ENCODE results near the gene LRRC74A.
"Not testable (repeated sequence)": the region's sequence is repeated elsewhere in the genome, so short reads cannot be mapped to it uniquely, and the experiment has no call there.

LRRC74A gene

DNA sequence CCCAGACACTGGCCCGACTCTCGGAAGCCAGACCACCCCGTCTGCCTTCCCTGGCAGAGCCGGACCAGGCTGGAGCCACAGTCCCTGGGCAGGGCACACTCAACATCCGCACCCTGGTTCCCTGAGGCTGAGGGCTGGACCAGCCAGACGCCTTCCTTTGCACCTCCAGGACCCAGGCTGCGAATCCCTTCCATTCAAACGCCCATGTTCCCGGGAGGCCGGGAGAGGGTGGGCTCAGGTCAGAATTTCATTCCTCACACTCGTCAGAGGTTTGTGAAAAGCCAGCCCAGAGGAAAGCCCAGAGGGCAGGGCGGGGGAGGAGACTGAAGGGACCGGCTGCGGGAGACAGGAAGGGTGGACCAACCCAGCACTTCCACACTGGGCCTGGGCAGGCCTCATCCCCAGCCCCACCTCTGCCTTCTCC, 58.7 kb downstream of the LRRC74A start:
- DNase-seq (ENCODE audit: low read depth, low spot score), result no peak

GRCh38 chr14:76887191-76887590, 61.0 kb downstream of the LRRC74A start:
- no peak for DNase-seq (ENCODE audit: low read depth, low spot score)

- no peak for DNase-seq (ENCODE audit: low read depth, low spot score)
Measured at GRCh38 chr14:76891391-76891790, 65.2 kb downstream of the LRRC74A start.

DNA sequence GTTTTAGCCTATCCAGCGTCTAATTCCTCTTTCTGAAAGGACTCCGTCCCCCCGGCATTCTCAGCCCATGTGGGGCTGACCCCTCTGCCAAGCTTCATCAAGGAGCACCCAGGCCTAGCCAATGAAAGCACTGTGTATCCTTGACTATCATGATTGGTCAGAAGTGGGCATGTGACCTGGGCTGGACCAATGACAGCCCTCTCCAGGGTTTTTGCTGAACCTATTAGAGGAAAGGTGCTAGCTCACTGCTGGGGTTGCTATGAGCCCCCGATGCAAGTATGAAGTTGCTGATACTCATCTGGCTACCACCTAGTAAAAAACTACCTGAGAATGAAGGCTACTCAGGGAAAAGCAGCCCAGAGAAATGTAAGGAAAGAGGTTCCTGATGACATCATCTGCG, 68.1 kb downstream of the LRRC74A start:
- DNase-seq (ENCODE audit: low read depth, low spot score), result no peak

GRCh38 chr14:76898006-76898405, 71.8 kb downstream of the LRRC74A start:
- DNase-seq (ENCODE audit: low read depth, low spot score), result not testable (repeated sequence)

GRCh38 chr14:76900682-76901081, 74.5 kb downstream of the LRRC74A start:
- no peak for DNase-seq (ENCODE audit: low read depth, low spot score)

DNA sequence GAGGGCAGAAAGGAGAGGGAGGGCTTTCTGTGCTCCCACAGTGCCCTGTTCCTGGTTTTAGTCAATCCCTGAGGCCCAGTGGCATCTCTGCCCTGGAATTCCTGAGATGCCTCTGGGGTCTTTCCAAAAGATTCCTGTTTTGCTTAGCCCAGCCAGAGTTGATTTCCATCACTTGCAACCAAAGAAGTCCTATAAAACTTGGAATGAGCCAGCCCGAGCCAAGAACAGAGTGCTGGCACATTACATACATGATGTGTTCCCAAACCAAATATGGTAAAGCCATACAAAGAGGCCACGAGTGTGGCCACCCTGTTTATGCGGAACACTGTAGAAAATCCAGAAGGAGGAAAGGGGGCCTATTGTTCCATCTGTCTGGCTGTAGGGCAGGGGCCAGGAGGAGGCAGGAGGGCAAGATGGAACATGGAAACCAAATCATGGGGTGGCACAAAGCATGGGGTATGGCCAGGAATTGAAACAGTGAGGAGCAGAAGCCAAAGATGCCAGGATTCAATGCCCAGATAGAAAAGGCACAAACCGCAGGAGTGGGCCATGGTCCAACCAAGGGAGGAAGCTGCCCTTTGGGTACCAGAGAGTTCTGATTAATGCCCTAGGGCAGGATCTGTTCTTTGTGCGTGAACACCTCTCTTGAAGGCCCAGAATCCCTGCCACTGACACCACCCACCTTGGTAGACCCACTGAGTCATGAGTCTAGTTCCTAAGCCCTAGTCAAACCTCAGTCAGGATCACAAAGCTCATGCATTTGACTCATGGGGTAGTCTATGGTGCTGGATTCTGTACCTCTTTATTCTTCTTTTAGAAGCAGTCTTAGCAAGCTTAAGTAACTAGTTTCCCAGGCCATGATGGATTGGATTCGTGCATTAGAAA, 75.2 kb downstream of the LRRC74A start:
- DNase-seq (ENCODE audit: low read depth, low spot score), result no peak

DNA sequence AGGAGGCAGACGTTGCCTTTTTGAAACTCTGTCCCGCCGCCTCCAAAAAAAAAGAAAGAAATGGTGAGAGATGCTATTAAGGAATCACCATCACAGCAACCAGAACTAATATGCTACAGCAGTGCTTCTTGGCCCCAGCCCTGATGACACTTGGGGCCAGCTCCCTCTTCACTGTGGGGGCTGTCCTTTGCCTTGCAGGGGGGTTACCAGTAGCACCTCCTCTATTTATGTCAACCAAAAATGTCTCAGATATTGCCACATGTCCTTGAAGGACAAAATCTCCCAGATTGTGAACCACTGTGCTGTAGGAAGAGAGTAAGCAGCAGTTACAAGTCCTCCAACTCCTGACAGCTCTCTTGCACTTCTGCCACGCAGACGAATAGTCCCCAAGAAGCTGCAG, 76.4 kb downstream of the LRRC74A start:
- no peak for DNase-seq (ENCODE audit: low read depth, low spot score)

DNA sequence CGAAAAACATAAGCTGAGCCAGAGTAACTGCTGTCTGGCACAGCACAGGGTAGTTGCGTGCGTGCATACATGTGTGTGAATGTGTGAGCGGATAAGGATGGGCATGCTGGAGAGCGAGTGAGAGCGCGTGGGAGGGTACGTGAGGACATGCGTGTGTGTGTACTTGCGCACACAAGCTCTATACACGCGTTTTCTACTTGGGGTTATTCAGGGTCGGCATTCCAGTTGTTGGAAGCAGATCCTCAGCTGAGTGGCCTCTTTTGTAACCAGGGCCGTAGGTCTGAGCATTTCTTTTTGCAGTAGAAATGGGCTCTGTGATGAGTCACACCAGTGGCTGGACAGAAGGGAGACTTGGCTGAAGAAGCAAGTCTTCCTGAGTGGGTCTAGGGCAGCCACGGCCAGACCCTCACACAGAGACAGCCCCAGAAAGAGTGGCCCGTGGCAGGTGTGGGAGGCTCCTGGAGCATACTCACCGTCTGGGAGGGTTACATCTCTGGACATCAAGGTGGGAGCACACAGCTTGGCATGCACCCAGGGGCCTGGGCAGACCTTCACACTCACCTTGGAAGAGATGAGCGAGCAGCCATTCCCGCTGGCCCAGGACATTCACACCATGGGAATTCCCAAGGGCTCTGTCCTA, 78.0 kb downstream of the LRRC74A start:
- DNase-seq (ENCODE audit: low read depth, low spot score), result no peak

GRCh38 chr14:76904740-76905569, 78.7 kb downstream of the LRRC74A start:
- DNase-seq (ENCODE audit: low read depth, low spot score), result peak; percentile 60

DNA sequence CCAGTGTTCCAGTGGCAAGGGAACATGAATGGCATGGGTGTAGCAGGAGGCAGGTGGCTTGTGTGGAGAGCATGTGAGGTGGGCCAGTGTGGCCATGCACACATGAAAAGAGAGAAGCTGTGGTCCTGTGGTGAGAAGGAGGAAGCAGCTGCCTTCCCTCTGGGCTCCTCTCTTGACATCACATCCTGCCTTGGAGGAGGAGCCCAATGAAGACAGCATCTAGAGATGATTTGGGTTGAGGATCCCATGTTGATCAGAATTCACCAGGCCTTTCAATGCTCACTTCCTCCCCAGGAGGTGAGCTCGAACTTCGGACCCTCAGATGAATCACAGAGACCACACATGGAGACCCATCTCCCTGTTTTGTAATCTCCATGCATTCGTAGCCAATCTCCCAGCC, 82.6 kb downstream of the LRRC74A start:
- no peak for DNase-seq (ENCODE audit: low read depth, low spot score)

DNA sequence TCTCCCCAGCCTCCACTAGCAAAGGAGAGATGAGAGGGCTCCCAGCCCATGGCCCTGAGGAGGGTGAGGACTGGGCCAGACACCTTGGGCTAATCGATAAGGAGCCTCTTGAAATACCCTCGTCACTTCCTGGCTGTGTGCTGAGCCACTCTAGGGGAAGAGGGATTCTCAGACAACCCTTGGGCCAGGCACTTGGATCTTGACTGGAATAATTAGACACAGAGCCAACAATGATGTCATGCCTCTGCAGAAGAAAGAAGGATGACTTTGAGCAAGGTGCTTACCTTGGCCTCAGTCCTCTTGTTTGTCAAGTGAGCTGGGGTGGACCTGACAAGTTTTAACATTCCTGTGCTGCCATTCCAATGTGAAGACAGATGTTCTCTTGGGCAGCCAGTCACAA, 83.1 kb downstream of the LRRC74A start:
- no peak for DNase-seq (ENCODE audit: low read depth, low spot score)

GRCh38 chr14:76910371-76910890, 84.2 kb downstream of the LRRC74A start:
- no peak for DNase-seq (ENCODE audit: low read depth, low spot score)

DNA sequence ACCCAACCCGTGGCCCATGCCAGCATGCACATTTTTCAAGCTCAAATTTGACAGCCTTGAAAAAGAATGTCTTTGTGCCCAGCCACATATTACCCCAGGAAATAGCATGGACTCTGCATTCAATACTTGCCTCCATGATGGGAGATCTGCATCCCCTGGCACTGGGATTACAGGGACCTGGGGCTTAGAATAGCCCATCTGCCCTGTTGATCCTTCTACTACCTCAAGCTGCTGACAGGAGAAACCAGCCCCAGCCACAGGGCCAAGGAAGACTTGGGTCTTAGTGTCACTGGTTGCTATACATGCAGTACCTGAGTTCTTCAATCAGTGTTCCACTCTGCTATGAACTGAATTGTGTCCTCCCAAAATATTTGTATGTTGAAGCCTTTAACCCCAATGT, 85.3 kb downstream of the LRRC74A start:
- no peak for DNase-seq (ENCODE audit: low read depth, low spot score)

DNA sequence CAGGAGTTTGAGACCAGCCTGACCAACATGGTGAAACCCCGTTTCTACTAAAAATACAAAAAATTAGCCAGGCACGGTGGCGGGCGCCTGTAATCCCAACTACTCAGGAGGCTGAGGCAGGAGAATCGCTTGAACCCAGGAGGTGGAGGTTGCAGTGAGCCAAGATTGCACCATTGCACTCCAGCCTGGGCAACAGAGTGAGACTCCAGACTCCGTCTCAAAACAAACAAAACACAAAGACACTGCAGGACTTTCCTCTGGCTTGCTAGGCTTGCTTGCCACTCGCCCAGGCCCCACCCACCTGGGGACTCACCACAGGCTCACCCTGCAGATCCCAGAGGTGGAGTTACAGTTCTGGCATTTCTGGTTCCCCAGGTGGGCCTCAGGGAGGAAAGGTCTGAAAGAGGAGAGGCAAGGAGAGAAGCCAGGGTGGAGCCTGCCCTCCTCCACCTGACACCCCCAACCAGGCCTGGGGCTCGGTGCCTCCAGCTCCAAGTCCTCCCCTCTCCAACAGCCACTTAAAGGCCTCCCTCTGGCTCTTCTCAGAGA, 88.4 kb downstream of the LRRC74A start:
- DNase-seq (ENCODE audit: low read depth, low spot score), result not testable (repeated sequence)

DNA sequence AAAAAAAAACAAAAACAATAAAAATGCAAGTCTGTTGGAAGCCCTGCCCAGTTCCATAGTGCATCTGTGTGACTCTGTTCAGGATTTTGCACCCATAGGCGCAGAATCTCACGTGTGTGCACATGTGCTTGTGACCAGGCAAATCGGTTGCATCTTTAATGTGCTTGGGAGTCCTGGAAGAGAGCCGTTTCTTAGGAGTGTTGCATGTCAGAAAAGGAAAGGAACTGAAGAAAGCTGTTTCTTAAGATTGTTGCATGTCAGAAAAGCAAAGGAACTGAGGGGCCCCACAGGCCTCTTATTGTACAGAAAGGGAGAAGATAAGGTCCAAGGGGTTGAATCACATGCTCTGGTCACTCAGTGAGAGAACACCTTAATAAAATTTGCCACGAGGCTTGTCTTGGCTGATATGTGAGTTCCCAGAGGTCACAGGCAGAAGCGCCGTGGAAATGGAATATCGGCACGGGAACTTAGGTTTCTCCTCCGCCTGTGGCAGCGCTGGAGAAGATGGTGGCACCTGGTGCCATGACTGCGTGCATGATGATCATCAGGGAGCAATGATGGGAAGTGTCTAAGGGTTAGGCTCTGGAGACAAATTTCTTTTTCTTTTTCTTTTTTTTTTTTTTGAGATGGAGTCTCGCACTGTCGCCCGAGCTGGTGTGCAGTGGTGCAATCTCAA, 90.0 kb downstream of the LRRC74A start:
- no peak for DNase-seq (ENCODE audit: low read depth, low spot score)

DNA sequence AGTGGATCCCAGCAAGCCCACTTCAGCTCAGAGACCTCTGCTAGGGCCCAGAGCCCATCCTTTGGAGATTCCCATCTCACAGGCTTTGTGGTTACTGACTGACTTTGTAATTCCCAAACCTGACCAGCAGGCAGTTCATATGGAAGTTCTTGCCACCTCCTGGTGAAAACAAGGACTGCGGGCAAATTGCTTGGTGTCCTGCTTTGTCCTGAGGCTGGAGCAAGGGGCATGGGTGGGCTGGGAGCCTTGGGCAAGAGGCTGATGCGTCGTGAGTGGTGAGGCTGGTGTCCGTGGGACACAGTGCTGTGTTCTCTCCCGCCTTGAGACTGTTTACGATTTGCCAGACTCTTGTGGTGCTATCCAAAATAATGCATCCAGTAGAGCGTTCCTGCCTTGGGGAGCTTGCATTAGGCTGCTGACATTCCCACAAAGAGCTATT, 91.0 kb downstream of the LRRC74A start:
- no peak for DNase-seq (ENCODE audit: low read depth, low spot score)

DNA sequence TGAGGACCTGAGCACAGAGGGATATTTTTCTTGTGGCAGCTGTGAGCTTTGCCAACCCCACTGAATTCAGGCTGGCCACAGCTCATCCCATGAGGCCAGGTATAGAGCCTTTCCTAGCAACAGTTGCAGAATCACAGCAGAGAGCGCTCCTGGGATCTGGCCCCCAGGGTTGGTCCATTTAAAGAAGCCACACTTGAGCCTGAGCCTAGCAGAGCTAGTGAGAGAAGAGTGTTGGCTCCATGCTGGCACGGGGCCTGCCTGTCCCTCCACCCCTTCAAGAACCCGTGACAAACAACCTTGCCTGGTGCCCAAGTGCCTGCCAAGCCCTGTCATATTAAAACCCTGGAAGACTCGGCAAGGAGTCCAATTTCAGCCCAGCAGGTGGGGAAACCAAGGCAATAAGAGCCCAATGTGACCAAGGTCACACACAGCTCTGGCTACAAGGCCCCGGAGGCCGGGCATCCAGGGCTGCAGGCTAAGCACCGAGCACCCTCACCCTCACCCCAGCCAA, 91.6 kb downstream of the LRRC74A start:
- no peak for DNase-seq (ENCODE audit: low read depth, low spot score)

DNA sequence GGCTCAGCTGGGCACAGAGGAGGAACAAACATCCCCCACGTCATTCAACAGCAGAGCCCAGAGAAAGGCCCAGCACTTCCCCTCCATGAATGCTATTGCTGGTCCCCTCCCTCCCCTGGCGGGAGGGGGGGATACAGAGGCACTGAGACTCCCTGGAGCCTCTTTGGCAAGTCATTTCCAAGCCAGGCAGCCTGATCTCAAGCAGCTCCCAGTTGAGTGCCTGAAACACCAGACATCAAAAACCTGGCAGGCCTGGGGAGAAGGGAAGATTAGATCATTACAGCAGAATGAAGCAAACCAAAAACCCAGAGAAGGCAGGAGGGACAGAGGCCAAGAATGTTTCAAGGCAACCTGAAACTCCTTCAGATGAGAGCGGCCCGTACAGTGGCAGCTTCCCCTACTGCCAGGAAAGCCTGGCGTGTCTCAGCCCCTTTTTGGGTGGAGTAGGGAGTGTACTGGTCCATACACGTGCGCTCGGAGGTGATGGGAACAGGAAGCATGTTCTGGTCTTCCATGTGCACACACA, 92.1 kb downstream of the LRRC74A start:
- no peak for DNase-seq (ENCODE audit: low read depth, low spot score)

- no peak for DNase-seq (ENCODE audit: low read depth, low spot score)
Measured at GRCh38 chr14:76918782-76919394, 92.7 kb downstream of the LRRC74A start.
